DOHH2 (cell line): ENCODE results near the gene AGT.
"Not testable (repeated sequence)": the region's sequence is repeated elsewhere in the genome, so short reads cannot be mapped to it uniquely, and the experiment has no call there.

Experiments used
- H3F3A ChIP-seq: fragments of 200-600 bp; sonication (generic), shearing (Covaris generic); 2 replicates; pipeline ENCODE4 v1.6.0; 2016; ENCODE audit warnings: antibody characterized with exemption, mild to moderate bottlenecking; ENCODE audit not compliant: control insufficient read depth, insufficient read depth
- H3K27ac ChIP-seq: fragments of 200-600 bp; sonication (generic); 2 replicates; pipeline ENCODE4 v1.5.1; 2014; ENCODE audit warnings: low read depth, mild to moderate bottlenecking, low read length, moderate library complexity
- H3K27me3 ChIP-seq: fragments of 200-600 bp; sonication (generic); 2 replicates; pipeline ENCODE4 v1.6.1; 2014; ENCODE audit warnings: mild to moderate bottlenecking, low read length, mixed read lengths; ENCODE audit not compliant: control insufficient read depth
- H3K36me3 ChIP-seq: fragments of 200-600 bp; sonication (generic); 2 replicates; pipeline ENCODE4 v1.6.1; 2014; ENCODE audit warnings: mild to moderate bottlenecking, low read length, moderate library complexity, mixed read lengths; ENCODE audit not compliant: control insufficient read depth
- H3K4me1 ChIP-seq: fragments of 200-600 bp; sonication (generic); 2 replicates; pipeline ENCODE4 v1.6.1; 2014; ENCODE audit warnings: mild to moderate bottlenecking, low read length, mixed read lengths; ENCODE audit not compliant: control insufficient read depth
- H3K4me2 ChIP-seq: fragments of 200-600 bp; sonication (generic); 2 replicates; pipeline ENCODE4 v1.6.0; 2014; ENCODE audit warnings: mild to moderate bottlenecking, low read length, moderate library complexity
- H3K4me3 ChIP-seq: fragments of 200-600 bp; sonication (generic); 2 replicates; pipeline ENCODE4 v1.5.1; 2014; ENCODE audit warnings: mild to moderate bottlenecking, low read length, mixed read lengths
- H3K79me2 ChIP-seq: fragments of 200-600 bp; sonication (generic); 2 replicates; pipeline ENCODE4 v1.6.1; 2014; ENCODE audit warnings: mild to moderate bottlenecking, low read length, mixed read lengths; ENCODE audit not compliant: control insufficient read depth
- H3K9me2 ChIP-seq: fragments of 200-600 bp; sonication (generic); replicated peaks from 2 replicates; pipeline ENCODE4 v1.6.1; 2014; ENCODE audit warnings: mild to moderate bottlenecking, low read length, mixed read lengths; ENCODE audit not compliant: control insufficient read depth
- H3K9me3 ChIP-seq: fragments of 200-600 bp; sonication (generic); 2 replicates; pipeline ENCODE4 v1.6.1; 2014; ENCODE audit warnings: antibody characterized with exemption, low read length, mixed read lengths; ENCODE audit not compliant: control insufficient read depth, insufficient read depth
- H4K20me1 ChIP-seq: fragments of 200-600 bp; sonication (generic); 2 replicates; pipeline ENCODE4 v1.6.0; 2014; ENCODE audit warnings: low read depth, mild to moderate bottlenecking, antibody characterized with exemption, low read length, moderate library complexity; ENCODE audit not compliant: control insufficient read depth, insufficient read depth
- EZH2phosphoT487 ChIP-seq: fragments of 200-600 bp; sonication (generic); IDR thresholded peaks from 2 replicates; pipeline ENCODE4 v1.6.1; 2017; ENCODE audit warnings: borderline replicate concordance, mild to moderate bottlenecking, antibody characterized with exemption, low read length, moderate library complexity, mixed read lengths
- TF ChIP-seq, protein P1 (sequence below): fragments of 200-600 bp; sonication (generic); IDR thresholded peaks from one replicate; pipeline ENCODE4 v1.5.1; 2014; ENCODE audit warnings: antibody characterized with exemption, mild to moderate bottlenecking, low read depth, low read length; ENCODE audit not compliant: poor library complexity, severe bottlenecking

The AGT gene

DNA sequence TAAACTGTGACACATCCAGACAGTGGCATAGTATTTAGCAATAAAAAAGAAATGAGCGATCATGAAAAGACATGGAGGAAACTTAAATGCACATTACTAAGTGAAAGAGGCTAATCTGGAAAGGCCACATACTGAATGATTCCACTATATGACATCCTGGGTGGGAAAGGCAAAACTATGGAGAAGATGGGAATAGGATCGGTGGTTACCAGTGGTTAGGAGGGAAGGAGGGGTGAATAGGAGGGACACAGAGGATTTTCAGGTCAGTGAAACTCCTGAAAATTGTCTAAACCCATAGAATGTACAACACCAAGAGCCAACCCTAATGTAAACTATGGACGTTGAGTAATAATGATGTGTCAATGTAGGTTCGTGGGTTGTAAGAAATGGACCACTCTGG lies 13.8 kb downstream of the AGT start:
- H3K36me3 ChIP-seq, result no peaks in the 10 kb centered on the region
- no peak overlapping the region for H3K4me3 ChIP-seq
- H3K4me1 ChIP-seq, result no peaks in the 10 kb centered on the region
- no peaks in the 10 kb centered on the region for H3K79me2 ChIP-seq
- H3K27ac ChIP-seq, result no peak overlapping the region
- H3F3A ChIP-seq, result no peaks in the 10 kb centered on the region
- H3K4me2 ChIP-seq, result no peak overlapping the region
- no peaks in the 10 kb centered on the region for H3K9me2 ChIP-seq
- no peaks in the 10 kb centered on the region for H3K27me3 ChIP-seq
- H4K20me1 ChIP-seq, result no peaks in the 10 kb centered on the region
- H3K9me3 ChIP-seq, result no peaks in the 10 kb centered on the region
- TF ChIP-seq EZH2phosphoT487, result no peak
- TF ChIP-seq, protein P1, sequence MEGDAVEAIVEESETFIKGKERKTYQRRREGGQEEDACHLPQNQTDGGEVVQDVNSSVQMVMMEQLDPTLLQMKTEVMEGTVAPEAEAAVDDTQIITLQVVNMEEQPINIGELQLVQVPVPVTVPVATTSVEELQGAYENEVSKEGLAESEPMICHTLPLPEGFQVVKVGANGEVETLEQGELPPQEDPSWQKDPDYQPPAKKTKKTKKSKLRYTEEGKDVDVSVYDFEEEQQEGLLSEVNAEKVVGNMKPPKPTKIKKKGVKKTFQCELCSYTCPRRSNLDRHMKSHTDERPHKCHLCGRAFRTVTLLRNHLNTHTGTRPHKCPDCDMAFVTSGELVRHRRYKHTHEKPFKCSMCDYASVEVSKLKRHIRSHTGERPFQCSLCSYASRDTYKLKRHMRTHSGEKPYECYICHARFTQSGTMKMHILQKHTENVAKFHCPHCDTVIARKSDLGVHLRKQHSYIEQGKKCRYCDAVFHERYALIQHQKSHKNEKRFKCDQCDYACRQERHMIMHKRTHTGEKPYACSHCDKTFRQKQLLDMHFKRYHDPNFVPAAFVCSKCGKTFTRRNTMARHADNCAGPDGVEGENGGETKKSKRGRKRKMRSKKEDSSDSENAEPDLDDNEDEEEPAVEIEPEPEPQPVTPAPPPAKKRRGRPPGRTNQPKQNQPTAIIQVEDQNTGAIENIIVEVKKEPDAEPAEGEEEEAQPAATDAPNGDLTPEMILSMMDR, result no peak

DNA sequence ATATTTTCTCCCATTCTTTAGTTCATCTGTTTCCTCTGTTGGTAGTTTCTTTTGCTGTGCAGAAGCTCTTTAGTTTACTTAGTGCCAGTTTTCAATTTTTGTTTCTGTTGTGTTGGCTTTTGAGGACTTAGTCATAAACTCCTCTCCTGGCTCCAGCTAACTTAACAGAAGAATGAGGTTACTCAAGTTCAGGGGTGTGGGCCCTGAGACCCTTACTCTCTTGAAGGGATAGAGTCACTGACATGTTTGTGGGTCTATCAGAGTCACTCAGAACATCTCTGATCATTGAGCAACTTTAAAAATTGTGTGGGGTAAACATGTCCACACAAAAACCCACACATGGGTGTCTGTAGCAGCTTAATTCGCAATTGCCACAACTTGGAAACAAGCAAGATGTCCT lies 14.2 kb downstream of the AGT start:
- no peak for TF ChIP-seq EZH2phosphoT487
- TF ChIP-seq, protein P1, result no peak
- Histone ChIP-seq H3K27me3 (no peaks in the 10 kb centered on the region), H3K4me3 (no peak overlapping the region), H3K79me2 (no peaks in the 10 kb centered on the region), H3F3A (no peaks in the 10 kb centered on the region), H4K20me1 (no peaks in the 10 kb centered on the region), H3K4me1 (no peaks in the 10 kb centered on the region), H3K36me3 (no peaks in the 10 kb centered on the region), H3K27ac (no peak overlapping the region), H3K9me3 (no peaks in the 10 kb centered on the region), H3K9me2 (no peaks in the 10 kb centered on the region), H3K4me2 (no peak overlapping the region)

DNA sequence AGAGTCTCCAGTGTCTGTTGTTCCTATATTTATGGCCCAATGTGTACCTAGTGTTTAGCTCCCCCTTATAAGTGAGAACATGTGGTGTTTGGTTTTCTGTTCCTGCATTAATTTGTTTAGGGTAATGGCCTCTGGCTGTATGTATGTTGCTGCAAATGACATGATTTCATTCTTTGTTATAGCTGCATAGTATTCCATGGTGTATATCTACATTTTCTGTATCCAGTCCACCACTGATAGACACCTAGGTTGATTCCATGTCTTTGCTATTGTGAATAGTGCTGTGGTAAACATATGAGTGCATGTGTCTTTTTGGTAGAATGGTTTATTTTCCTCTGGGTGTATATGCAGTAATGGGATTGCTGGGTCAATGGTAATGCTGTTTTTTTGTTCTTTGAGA lies 15.0 kb downstream of the AGT start:
- H3K27ac ChIP-seq, H4K20me1 ChIP-seq, H3K4me3 ChIP-seq, H3F3A ChIP-seq, H3K36me3 ChIP-seq, H3K9me3 ChIP-seq, H3K9me2 ChIP-seq, H3K27me3 ChIP-seq, H3K4me1 ChIP-seq, H3K79me2 ChIP-seq, H3K4me2 ChIP-seq: not testable (repeated sequence)

DNA sequence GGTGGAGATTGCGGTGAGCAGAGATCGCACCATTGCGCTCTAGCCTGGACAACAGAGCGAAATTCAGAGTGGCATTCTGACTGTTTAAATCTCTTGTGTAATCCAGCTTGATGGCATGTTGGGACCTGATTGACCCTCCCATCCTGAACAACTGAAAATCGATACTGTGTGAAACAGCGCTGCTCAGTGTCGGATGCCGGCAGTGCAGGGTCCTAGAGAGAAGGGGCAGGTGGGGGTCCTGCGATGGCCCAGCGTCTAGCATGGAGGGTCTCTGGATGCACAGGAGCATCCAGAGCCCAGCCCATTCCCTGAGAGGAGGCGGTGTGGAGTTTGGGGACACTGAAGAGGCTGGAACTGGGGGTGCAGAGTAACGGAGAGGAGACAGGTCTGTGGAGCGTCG lies 15.8 kb downstream of the AGT start:
- Histone ChIP-seq H3K36me3 (peaks cover 11% of the 10 kb centered on the region), H3K79me2 (no peaks in the 10 kb centered on the region), H4K20me1 (no peaks in the 10 kb centered on the region), H3K4me2 (no peak overlapping the region), H3F3A (no peaks in the 10 kb centered on the region), H3K9me2 (no peaks in the 10 kb centered on the region), H3K27ac (no peak overlapping the region), H3K4me1 (no peaks in the 10 kb centered on the region), H3K9me3 (no peaks in the 10 kb centered on the region), H3K27me3 (no peaks in the 10 kb centered on the region), H3K4me3 (no peak overlapping the region)
- TF ChIP-seq, protein P1, result no peak
